HG03442 (cell line): ENCODE measurements around the gene SLC7A14.
A peak's percentile ranks its signal among the peaks of the same experiment; 100 is the strongest.

Source experiments
- ATAC-seq: cut with Tn5 transposase; IDR thresholded peaks from one replicate; pipeline ENCODE4 v1.9.1; 2021; ENCODE audit warnings: mild to moderate bottlenecking, moderate library complexity; ENCODE audit not compliant: unreplicated experiment

The SLC7A14 gene

DNA sequence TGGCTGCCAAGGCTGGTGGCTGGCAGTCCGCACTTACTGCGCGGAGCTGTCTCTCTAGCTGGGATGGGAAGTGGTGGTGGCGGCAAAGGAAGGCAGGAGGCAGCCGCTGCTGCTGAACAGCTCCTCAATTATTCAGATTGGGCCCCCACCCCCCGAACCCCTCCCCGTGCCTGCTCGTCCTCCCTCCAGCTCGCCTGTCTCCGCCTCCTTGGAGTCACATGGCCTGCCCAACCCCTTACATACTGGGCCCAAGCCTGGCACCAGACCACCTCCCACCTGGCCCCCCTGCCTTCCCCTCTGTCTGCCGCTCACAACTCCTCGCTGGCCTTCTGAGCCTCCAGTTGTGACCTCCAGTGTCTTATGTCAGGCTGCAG, at the start of gene SLC7A14:
SLC7A14 (minus strand) TSS at position 139 of the 374 bp plus-strand sequence. CDS start 59,139 bp downstream, outside the sequence.
- no peak for ATAC-seq

DNA sequence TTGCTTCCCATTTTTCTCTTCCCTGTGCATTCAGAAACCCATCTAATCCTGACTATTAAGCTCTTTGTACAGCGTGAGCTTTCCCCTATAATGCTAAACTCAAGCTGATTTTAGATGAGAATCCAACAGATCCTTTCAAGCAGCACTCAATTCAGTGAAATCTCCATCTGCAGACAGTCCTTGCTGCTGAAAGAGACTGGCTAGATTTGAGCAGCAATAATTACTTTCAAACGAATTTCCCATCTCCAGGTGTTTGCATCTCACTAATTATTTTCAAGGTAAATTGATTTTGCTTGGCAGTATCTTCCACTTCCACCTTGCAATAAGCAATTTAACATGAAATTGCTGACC, 49.5 kb upstream of the SLC7A14 start:
- ATAC-seq = no peak

DNA sequence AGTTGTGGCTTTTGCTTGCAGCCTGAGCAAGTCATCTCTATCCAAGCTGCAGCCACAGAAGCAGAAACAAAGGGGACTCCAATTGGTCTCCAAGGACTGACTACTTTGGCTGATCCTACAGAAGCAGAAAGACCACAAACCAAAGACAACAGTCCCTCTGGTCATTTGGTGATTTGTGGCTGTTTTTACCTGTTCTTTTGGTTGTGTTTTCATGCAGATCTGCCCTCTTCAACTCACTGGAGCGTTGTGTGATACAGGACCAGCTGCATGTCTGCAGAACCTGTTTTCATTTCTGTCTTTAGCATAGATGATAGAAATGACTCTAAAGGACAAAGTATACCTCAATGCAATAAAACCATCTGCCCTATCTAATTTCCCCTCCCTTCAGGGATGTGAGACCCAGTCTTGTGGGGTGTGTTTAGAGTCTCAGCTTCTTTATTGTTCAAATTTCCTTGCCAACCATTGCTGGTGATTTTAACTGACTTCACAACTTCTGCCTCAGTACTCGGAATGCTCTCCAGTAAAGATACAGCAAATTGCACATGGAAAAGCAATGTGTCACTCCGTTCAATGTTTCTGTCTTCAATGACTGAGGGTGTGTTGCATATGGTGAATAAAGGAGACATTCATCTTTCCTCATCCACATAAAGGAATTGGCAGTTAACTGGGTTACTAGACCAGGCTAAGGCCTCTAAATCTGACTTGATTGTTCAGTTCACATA, 48.9 kb upstream of the SLC7A14 start:
- ATAC-seq = peak; percentile 75

DNA sequence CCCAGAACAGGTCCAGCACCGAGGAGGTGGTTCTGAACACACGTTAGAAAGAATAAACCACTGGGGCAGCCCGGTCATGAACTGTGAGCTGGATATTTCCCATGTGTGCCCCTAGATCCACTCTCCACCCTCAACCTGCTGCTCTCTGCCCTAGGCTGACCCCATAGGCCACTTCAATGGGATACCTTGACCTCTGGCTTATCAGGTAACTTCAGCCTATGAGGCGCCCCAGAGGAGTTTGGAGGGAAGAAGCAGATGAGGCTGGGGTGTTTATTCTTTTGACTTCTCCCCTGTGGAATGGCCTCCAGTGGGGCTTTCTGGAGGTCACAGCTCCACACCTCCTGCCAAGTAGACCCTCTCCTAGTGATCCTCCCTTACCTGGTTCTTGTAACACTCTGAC, 47.7 kb upstream of the SLC7A14 start:
- no peak for ATAC-seq

DNA sequence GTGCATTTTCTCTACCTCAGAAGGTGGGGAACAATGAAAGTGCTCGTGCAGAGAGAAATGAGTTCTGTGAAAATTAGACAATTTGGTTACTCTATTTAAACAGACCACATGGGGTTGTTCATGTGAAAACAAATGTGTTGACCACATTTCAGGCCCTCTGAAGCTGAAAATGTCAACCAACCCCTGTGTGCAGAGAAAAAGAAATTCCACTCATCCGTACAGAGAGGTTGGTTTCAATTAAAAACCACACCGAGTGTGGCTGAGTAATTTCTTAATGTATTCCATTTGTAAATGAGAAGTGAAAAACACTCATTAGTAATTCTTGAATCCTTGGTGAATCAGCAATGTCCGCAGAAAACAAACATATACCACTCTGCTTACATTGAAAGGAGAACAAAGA, 46.9 kb upstream of the SLC7A14 start:
- ATAC-seq = peak; percentile 74

DNA sequence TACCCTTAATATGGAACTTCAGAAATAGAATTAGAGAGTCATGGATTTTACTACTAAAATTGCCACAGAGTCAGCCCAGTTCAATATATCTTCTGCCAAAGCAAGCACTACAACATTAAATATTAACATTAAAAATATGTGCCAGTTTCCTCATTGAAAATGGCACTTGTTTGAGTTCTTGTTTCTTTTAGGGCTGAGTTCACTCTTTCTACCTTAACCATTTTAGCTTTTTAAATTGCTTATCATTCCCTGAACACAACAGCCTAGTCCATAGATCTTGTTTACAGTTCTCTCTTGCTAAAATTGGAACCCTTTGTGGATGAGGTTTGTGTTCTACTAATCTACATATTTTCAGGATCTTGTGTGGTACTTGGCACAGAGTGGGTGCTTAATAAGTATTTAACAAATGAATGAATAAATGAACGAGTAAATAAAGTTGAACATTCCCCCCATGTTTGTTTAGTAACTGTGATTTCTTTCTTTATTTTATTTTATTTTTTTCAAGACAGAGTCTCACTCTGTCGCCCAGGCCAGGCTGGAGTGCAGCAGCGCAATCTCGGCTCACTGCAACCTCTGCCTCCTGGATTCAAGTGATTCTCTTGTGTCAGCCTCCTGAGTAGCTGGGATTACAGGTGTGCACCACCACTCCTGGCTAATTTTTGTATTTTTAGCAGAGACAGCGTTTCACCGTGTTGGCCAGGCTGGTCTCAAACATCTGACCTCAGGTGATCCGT, 46.0 kb upstream of the SLC7A14 start:
- no peak for ATAC-seq

DNA sequence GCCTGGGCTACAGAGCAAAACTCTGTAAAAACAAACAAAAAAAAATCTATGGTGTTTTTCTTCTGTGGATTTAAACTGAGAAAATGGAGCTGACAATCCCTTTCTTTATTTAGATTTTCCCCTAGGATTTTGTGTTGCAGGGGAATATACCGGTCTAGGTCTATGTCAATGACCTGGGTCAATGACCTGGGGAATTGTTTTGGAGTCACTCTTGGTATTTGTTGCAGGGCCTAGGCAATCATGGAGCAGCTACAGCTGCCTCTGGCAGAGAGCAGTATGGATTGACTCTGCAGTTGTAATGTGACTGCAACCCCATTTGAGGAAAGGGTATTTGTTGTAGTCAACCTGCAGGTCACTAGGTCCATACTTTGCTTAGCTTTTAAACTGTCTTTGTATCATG, 37.6 kb upstream of the SLC7A14 start:
- ATAC-seq = no peak

DNA sequence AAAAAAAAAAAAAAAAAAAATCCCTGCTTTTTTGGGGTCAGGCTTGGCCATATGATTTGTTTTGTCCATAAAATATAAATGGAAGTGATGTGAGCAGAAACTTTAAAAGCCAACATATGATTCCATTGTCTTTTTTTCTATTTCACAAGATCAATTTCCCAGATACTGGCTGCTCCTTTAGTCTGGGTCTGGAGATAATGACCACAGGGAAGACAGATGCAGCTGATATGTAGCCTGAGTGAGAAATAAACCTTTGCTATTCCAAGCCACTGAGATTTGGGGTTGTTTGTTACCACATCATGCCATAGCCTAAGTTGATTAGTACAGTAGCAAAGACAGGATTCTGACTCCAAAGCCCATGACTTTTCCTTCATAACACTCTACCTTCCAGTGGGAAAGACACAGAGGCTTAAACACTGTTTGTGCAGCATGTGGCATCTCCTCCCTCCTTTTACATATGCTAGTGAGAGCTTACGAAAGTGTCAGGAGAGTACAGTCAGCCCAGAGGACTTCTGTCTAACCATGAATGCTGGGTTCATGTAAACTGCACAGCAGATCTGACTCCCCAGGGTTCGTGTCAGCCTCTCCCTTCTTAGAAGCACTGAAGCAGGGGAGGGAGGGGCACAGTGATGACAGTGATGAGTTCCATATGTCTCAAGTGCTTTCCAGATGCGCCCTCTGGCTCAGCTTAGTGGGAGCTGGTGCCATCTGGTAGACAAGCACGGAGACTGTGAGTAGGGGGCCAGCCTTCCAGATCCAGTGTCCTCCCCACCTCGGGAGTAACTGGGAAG, 36.7 kb upstream of the SLC7A14 start:
- ATAC-seq = no peak

DNA sequence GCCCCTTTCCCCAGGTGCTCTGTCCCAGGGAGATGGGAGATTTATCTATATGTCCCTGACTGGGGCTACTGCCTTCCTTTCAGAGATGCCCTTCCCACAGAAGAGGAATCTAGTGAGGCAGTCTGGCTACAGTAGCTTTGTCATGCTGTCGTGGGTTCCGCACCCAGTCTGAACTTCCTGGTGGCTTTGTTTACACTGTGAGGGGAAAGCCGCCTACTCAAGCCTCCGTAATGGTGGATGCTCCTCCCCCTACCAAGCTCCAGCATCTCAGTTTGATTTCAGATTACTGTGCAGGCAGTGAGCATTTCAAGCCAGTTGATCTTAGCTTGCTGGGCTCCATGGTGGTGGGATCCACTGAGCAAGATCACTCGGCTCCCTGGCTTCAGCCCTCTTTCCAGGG, 35.4 kb upstream of the SLC7A14 start:
- no peak for ATAC-seq

DNA sequence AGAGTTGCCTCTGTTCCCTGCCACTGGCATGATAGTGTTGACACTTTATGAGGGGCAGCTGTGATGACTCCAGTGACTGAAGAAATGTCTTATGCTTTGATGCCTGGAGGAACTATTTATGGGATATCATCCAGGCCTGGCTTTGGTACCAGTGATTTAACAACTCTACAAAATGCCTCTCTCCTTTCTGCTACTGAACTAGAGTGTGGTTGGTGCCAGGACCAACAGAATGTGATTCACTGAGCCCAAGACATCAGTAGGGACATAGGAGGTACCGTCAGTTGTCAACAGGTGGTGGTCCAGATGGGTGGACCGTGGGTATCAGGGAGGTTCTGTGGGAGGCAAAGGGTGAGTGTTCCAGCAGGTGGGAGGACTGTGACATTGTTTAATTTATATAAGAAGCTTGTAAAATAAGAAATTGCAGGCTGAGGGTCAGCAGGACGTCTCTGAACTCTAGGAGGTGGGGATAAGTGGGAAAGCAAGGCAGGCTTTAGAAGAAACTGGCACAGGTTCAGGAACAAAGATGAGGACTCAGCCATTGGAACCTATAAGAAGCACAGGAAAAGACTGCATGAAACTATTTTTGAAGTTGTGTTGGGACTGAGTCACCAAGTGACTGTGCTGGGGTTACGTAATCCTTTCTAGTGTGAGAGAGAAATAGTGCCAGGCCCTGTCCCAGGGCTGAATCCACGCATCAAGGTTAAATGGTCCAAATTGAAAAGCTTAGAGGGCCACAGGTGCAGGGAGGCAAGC, 28.5 kb upstream of the SLC7A14 start:
- ATAC-seq = no peak

DNA sequence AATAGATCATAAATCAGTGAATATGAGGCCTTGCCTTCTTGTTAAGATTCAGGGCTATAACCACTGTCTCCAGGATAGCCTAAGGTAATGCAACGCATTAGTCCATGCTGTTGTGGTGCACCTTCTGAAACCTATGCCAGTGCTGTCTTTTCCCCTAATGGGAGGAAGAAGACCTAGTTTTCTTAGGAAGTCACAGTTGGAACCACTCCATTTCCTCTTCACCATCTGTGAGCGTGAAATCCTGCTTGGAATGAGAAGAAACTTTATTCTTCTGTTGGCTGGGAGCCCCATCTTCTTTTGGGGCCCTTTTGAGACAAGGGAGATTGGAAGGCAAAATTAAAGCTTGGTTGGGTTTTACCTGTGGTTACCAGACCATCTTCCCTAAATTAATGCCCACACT, 25.9 kb upstream of the SLC7A14 start:
- no peak for ATAC-seq

DNA sequence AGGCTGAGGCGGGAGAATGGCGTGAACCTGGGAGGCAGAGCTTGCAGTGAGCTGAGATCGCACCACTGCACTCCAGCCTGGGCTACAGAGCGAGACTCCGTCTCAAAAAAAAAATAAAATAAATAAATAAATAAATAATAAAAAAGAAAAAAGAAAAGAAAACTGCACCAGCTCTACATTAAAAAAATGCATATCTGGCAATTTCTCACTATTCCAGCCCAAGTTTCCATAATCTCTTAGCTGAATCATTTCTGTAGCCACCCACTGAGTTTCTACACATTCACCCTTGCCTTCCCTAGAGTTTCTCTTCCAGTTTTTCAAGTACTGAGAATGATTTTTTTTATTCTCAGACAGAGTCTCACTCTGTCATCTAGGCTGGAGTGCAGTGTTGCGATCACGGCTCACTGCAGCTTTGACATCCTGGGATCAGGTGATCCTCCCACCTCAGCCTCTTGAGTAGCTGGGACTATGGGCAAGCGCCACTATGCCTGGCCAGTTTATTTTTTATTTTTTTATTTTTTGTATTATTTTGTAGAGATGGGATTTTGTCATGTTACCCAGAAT, 24.5 kb upstream of the SLC7A14 start:
- ATAC-seq = no peak

DNA sequence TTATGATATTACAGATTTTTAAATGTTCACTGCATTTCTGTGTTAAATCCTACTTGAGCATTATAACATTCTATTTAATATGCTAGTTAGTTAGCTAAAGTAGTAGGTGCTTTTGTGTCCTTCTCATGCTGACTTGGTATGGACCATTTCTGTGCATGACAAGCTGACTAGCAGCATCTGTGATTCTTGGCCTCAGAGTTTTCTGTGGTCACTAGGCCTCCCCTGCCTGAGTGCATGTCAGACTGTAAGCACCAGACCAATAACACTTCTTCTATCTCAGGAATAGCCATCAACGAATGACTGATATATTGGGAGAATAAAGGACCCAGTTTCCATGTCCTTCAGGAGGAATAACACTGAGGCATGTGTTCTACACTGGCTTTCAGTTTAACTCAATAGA, 22.6 kb upstream of the SLC7A14 start:
- ATAC-seq = no peak

DNA sequence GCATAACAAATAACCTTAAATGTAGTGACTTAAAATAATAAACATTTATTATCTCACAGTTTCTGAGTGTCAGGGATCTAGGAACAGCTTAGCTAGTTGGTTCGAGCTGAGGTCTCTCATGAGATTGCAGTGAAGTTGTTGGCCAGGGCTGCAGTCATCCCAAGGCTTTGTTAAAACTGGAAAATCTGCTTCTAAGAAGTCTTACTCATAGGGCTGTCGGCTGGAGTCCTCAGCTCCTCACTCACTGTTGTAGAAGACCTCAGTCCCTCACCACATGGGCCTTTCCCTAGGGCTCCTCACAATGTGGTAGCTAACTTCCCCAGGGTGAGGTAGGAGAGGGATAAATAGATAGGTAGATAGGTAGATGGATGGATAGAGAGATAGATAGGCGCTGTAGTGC, 20.8 kb upstream of the SLC7A14 start:
- ATAC-seq = no peak

DNA sequence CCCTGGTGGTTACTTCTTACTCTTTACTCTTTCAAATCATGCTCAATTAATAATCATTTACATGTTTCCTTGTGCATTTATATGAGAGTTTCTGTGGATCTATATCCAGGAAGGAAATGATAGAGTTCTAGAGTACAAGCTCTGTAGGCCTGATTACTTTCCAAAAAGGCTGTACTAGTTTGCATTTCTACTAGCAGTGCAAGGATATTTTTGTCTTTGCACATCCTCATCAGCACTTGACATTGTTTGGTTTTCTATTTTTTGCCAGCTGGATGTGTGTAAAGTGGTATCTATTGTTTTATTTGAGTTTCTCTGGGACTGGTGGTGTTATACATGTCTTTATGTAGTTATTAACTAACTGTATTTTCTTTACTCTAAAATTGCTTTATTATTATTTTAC, 19.6 kb upstream of the SLC7A14 start:
- ATAC-seq = no peak

DNA sequence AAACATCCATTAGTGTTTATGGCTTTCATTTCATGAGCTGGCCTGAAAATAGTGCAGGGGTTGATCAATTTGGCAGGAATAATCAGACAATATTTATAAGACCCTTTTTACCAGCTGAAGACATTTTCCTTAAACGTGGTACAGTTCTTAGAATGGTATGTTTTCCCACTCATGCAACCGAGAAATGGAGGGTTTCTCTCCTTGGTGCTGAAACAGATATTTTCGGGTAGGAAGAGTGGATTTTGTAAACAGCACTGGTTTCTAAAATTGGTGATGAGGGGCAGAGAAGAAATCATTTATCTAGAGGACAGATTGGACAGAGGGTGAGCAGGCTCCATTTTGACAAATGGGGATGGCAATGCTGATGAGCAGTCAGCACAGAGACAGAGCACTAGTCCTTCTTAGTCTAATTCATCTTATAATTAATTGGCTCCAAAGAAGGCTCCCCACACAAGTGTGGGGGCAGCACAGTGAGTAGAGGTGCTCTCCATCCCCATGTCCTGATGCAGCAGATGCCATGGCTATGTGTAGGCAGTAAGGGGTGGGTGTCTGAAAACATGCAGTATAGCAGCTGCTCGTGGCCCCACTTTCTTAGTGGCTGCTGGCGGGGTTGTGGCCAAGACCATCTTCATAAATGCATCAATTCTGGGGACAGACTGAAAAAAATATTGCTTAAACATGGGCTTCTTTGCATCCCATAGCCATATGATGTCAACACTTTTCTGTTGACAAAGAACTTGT, 18.1 kb upstream of the SLC7A14 start:
- ATAC-seq = no peak

DNA sequence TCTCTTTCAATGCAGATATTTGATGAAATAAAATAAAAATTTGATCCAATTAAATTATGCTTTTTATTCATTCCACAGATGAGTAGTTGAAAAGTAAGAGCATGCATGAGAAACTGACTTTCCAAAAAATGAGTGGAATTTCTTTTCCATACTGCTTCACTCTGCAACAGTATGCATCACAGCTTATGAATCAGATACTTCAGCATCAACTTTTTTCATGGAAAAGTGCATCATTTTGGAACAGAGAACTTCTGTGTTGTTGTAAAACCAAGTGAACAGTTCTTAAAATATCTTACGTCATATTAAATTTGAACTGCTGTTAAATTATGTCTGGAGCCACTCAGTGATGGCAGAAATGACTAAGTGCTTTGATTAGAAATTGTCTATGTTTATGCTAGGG, 16.7 kb upstream of the SLC7A14 start:
- no peak for ATAC-seq

DNA sequence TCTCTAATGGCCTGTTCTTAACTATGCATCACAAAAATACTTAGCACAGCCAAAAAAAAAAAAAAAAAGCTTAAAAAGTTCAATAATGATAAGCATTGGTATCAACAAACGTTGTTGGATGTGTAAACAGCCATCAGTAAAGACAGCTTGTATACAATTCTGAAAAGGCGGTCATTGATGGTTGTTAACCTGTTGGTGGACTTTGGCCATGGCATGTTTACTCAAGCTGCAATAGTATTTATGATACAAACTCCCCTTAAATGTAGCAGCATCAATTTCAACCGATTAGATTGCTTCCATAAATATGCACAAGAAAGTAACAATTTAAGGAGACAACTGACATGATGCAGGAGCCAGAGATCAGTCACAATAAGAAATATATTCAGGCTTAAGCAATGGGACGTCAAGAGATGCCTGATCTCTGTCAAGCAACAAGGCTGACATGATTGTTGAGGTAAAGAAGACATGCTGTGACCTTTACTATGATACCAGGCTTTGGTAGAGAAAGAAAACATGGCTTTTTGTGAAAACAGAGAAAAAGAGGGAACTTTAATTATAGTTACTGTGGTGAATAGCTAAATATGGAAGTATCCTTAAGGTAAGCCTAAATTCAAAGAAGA, 14.2 kb upstream of the SLC7A14 start:
- no peak for ATAC-seq

DNA sequence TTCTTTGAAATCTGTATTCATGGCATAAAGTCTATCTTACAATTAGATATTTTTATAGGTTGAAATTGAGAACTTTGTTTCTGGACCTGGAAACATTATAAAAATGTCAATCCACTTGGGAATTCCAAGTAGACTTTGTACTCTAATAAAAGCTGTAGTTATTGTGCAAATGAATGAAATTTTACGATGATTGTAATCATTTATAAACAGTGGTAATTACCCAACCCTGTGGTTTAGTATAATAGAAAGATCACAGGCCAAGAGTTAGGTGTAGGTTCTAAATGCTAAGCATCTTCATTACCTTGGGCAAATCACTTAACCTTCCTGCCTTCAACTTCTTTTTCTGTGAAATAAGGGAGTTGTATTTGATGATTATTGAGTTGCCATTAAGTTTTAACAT, 13.2 kb upstream of the SLC7A14 start:
- ATAC-seq = no peak

DNA sequence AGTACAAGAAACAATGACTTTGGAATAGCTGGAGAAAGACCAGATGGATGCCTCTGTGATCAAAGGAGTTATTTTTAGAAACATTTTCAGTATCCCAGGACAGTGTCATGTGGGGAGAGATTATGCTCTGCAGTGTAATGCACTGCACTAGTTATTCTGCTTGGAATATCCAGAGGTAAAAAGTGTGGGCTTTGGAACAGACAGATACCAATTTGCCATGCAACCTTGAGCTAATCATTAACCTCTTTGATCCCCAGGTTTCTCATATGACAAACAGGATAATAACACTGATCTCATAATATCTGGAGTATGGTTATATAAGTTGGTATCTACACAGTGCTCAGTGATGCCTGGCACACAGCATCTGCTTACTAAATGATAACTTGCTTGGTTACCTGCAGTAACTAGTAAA, 12.2 kb upstream of the SLC7A14 start:
- no peak for ATAC-seq
